B cell (primary cell): ENCODE results near the gene GUCA1A.

Source experiments
- EZH2 ChIP-seq: IDR thresholded peaks from 2 replicates; pipeline ENCODE4 v1.6.1; 2012; ENCODE audit warnings: borderline replicate concordance, low read depth, mild to moderate bottlenecking, moderate library complexity, low read length; ENCODE audit not compliant: insufficient read depth, poor library complexity, severe bottlenecking
- TF ChIP-seq, protein P1 (sequence below): fragments of 200-600 bp; IDR thresholded peaks from one replicate; pipeline ENCODE4 v1.8.0; 2022; ENCODE audit warnings: antibody characterized with exemption, mild to moderate bottlenecking

DNA sequence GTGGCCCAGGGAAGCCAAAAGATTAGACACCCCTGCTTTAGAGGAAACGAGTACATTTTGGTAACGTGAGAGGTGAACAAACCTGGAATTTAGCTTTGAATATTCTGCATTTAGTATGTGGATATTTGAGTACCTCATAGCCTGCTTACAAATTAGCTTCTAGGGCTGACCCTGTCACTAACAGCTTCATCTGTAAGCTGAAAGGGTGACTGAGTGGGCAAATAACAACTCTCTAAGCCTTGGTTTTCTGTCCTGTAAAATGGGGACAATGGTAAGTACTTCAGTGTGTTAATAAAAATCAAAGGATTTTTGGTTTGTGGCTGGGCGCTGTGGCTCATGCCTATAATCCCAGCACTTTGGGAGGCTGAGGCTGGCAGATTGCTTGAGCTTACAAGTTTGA, 30.0 kb downstream of the GUCA1A start:
- no peak for TF ChIP-seq EZH2
- TF ChIP-seq, protein P1, sequence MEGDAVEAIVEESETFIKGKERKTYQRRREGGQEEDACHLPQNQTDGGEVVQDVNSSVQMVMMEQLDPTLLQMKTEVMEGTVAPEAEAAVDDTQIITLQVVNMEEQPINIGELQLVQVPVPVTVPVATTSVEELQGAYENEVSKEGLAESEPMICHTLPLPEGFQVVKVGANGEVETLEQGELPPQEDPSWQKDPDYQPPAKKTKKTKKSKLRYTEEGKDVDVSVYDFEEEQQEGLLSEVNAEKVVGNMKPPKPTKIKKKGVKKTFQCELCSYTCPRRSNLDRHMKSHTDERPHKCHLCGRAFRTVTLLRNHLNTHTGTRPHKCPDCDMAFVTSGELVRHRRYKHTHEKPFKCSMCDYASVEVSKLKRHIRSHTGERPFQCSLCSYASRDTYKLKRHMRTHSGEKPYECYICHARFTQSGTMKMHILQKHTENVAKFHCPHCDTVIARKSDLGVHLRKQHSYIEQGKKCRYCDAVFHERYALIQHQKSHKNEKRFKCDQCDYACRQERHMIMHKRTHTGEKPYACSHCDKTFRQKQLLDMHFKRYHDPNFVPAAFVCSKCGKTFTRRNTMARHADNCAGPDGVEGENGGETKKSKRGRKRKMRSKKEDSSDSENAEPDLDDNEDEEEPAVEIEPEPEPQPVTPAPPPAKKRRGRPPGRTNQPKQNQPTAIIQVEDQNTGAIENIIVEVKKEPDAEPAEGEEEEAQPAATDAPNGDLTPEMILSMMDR = no peak
